DOHH2 (cell line): Measurements from ENCODE around the gene ST6GALNAC5.

Experiments used
- CTCF ChIP-seq: fragments of 200-600 bp; sonication (generic); IDR thresholded peaks from one replicate; pipeline ENCODE4 v1.5.1; 2014; ENCODE audit warnings: antibody characterized with exemption, mild to moderate bottlenecking, low read depth, low read length; ENCODE audit not compliant: poor library complexity, severe bottlenecking
- EZH2phosphoT487 ChIP-seq: fragments of 200-600 bp; sonication (generic); IDR thresholded peaks from 2 replicates; pipeline ENCODE4 v1.6.1; 2017; ENCODE audit warnings: borderline replicate concordance, mild to moderate bottlenecking, antibody characterized with exemption, low read length, moderate library complexity, mixed read lengths

- TF ChIP-seq CTCF (no peak), EZH2phosphoT487 (no peak)
Measured at GRCh38 chr1:77044133-77044849, 177.0 kb downstream of the ST6GALNAC5 start.
